WTC11 (cell line): ENCODE results near the gene KAT8. TPM values are rescaled to one million over a fixed set of nuclear protein-coding genes. Genes with fewer than 3 reads are reported as not detected.

Source experiments
- ATAC-seq: fragments of 200-7000 bp; cut with Tn5 transposase; 2 replicates; pipeline ENCODE4 v1.10.0; 2021; ENCODE audit warnings: mild to moderate bottlenecking, moderate library complexity
- CTCF ChIA-PET: fragments of 300-600 bp; sonication (Branson Sonifier 250); formaldehyde crosslinking; loops from one replicate; lab custom pipeline; 2021; ENCODE audit warnings: antibody characterized with exemption; lab: Charles Lee
- POLR2A ChIA-PET: fragments of 350-600 bp; sonication (Branson Sonifier 250); formaldehyde crosslinking; loops from one replicate; lab custom pipeline; 2021; ENCODE audit warnings: antibody characterized with exemption; lab: Charles Lee
- DNase-seq: peaks from one replicate; pipeline ENCODE4 v3.0.0; 2021; ENCODE audit warnings: low spot score
- H3K27ac Mint-ChIP-seq: 2 replicates; pipeline ENCODE4 v1.8.0; 2021; ENCODE audit warnings: mixed read lengths
- H3K27me3 Mint-ChIP-seq: 2 replicates; pipeline ENCODE4 v1.8.0; 2021; ENCODE audit warnings: low read depth, mild to moderate bottlenecking, moderate library complexity, mixed read lengths
- H3K36me3 Mint-ChIP-seq: 2 replicates; pipeline ENCODE4 v1.8.0; 2021; ENCODE audit warnings: mixed read lengths
- H3K4me1 Mint-ChIP-seq: 2 replicates; pipeline ENCODE4 v1.8.0; 2022; ENCODE audit warnings: mixed read lengths
- H3K4me3 Mint-ChIP-seq: 2 replicates; pipeline ENCODE4 v1.8.0; 2021; ENCODE audit warnings: mild to moderate bottlenecking, moderate library complexity, mixed read lengths
- H3K9me3 Mint-ChIP-seq: 2 replicates; pipeline ENCODE4 v1.8.0; 2021; ENCODE audit warnings: mixed read lengths
- CREM ChIP-seq: sonication (generic); formaldehyde crosslinking; IDR thresholded peaks from 2 replicates; pipeline ENCODE4 v1.8.1; 2022; ENCODE audit warnings: mild to moderate bottlenecking, missing genetic modification reagents, moderate library complexity
- ESRRA ChIP-seq: sonication (generic); formaldehyde crosslinking; IDR thresholded peaks from 2 replicates; pipeline ENCODE4 v1.8.1; 2022; ENCODE audit warnings: mild to moderate bottlenecking, missing genetic modification reagents, borderline replicate concordance
- ETV6 ChIP-seq: sonication (generic); formaldehyde crosslinking; IDR thresholded peaks from 2 replicates; pipeline ENCODE4 v1.8.1; 2022; ENCODE audit warnings: mild to moderate bottlenecking, missing genetic modification reagents
- FOXK1 ChIP-seq: sonication (generic); formaldehyde crosslinking; IDR thresholded peaks from 2 replicates; pipeline ENCODE4 v1.8.0; 2022; ENCODE audit warnings: mild to moderate bottlenecking, moderate library complexity, missing genetic modification reagents
- FOXP1 ChIP-seq: sonication (generic); formaldehyde crosslinking; IDR thresholded peaks from 2 replicates; pipeline ENCODE4 v1.8.0; 2022; ENCODE audit warnings: missing genetic modification reagents, mild to moderate bottlenecking, moderate library complexity, borderline replicate concordance
- GTF2I ChIP-seq: fragments of 250-450 bp; sonication (Bioruptor Pico); conservative IDR thresholded peaks from 2 replicates; pipeline ENCODE4 v1.4.0; 2021; ENCODE audit warnings: mild to moderate bottlenecking
- HMGXB4 ChIP-seq: sonication (generic); formaldehyde crosslinking; IDR thresholded peaks from 2 replicates; pipeline ENCODE4 v1.8.1; 2023; ENCODE audit warnings: mild to moderate bottlenecking, moderate library complexity, missing genetic modification reagents
- JAZF1 ChIP-seq: fragments of 250-450 bp; sonication (Bioruptor Pico); IDR thresholded peaks from 2 replicates; pipeline ENCODE4 v1.9.0; 2021; ENCODE audit warnings: moderate library complexity, mild to moderate bottlenecking, inconsistent platforms
- JUN ChIP-seq: sonication (generic); formaldehyde crosslinking; IDR thresholded peaks from 2 replicates; pipeline ENCODE4 v1.8.0; 2023; ENCODE audit warnings: mild to moderate bottlenecking, missing genetic modification reagents
- KAT7 ChIP-seq: sonication (generic); formaldehyde crosslinking; IDR thresholded peaks from 2 replicates; pipeline ENCODE4 v1.8.1; 2023; ENCODE audit warnings: missing genetic modification reagents, mild to moderate bottlenecking, borderline replicate concordance
- MXD4 ChIP-seq: fragments of 250-450 bp; sonication (Bioruptor Pico); IDR thresholded peaks from 2 replicates; pipeline ENCODE4 v1.8.0; 2021; ENCODE audit warnings: mild to moderate bottlenecking, moderate library complexity, borderline replicate concordance
- NFATC4 ChIP-seq: fragments of 250-450 bp; sonication (Bioruptor Pico); IDR thresholded peaks from 2 replicates; pipeline ENCODE4 v1.9.0; 2021; ENCODE audit warnings: mild to moderate bottlenecking
- RELA ChIP-seq: sonication (generic); formaldehyde crosslinking; IDR thresholded peaks from 2 replicates; pipeline ENCODE4 v1.8.1; 2022; ENCODE audit warnings: missing genetic modification reagents, mild to moderate bottlenecking, borderline replicate concordance
- SMAD4 ChIP-seq: sonication (generic); formaldehyde crosslinking; IDR thresholded peaks from 2 replicates; pipeline ENCODE4 v1.8.0; 2022; ENCODE audit warnings: mild to moderate bottlenecking, missing genetic modification reagents
- TEAD4 ChIP-seq: sonication (generic); formaldehyde crosslinking; IDR thresholded peaks from 2 replicates; pipeline ENCODE4 v1.8.0; 2022; ENCODE audit warnings: mild to moderate bottlenecking, missing genetic modification reagents
- ZBTB21 ChIP-seq: sonication (generic); formaldehyde crosslinking; IDR thresholded peaks from 2 replicates; pipeline ENCODE4 v1.8.1; 2023; ENCODE audit warnings: mild to moderate bottlenecking, missing genetic modification reagents, borderline replicate concordance
- ZBTB43 ChIP-seq: sonication (generic); formaldehyde crosslinking; IDR thresholded peaks from 2 replicates; pipeline ENCODE4 v1.8.1; 2023; ENCODE audit warnings: mild to moderate bottlenecking, missing genetic modification reagents
- ZNF219 ChIP-seq: sonication (generic); formaldehyde crosslinking; IDR thresholded peaks from 2 replicates; pipeline ENCODE4 v1.8.0; 2023; ENCODE audit warnings: missing genetic modification reagents, mild to moderate bottlenecking, borderline replicate concordance
- ZNF425 ChIP-seq: fragments of 250-450 bp; sonication (Bioruptor Pico); conservative IDR thresholded peaks from 2 replicates; pipeline ENCODE4 v1.9.0; 2021; ENCODE audit warnings: mild to moderate bottlenecking
- total RNA-seq: library from RNA; stranded (reverse); gene quantifications from 3 replicates; pipeline ENCODE4 v1.2.3, GENCODE V29; 2021
- TF ChIP-seq, protein P1 (sequence below): sonication (generic); formaldehyde crosslinking; IDR thresholded peaks from 2 replicates; pipeline ENCODE4 v1.8.0; 2022; ENCODE audit warnings: mild to moderate bottlenecking, missing genetic modification reagents
- TF ChIP-seq, protein P2 (sequence below): sonication (generic); formaldehyde crosslinking; IDR thresholded peaks from 2 replicates; pipeline ENCODE4 v1.8.0; 2022; ENCODE audit warnings: mild to moderate bottlenecking, missing genetic modification reagents

KAT8 gene
- total RNA-seq, 1 experiment from 2014 or later = 70.8 TPM

DNA sequence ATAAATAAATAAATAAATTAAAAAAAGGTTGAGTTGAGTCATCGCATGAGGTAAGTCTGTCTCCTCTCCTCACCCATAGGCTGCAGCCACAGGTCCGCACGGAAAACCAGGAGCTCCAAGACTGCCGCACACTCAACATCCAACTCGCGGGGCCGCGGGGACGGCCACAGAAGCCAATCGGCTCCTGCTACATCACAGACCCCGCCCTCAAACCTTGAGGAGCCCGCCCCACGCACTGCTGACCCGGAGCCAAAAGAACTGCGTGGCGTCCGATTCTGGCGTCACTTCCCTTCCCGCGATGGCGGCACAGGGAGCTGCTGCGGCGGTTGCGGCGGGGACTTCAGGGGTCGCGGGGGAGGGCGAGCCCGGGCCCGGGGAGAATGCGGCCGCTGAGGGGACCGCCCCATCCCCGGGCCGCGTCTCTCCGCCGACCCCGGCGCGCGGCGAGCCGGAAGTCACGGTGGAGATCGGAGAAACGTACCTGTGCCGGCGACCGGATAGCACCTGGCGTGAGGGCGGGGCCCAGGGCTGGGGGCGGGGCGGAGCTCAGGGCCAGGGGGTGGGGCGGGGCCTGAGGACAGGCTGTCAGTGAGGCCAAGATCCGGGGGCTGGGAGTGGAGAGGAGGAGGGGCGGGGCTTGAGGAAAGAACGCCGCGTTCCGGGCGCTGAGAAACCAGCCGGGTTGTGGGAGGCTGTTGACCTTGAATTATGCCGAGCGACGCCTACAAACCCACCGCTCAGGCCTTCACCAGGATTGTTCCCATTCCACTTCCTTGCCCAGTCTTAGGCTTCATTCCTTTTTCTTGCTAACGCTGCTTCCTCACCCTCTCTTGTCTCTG lies at the start of gene KAT8 (continued):
- 0 out of 2 replicates have a peak, but pooled peaks have one; percentile 23 for TF ChIP-seq HMGXB4 (CRISPR knock-in tag)
- TF ChIP-seq ZBTB43 (CRISPR knock-in tag) = peak; percentile 38; the same call in 1 of the 2 replicates
- no peak for TF ChIP-seq ZBTB21 (CRISPR knock-in tag)
- no peak for TF ChIP-seq TEAD4 (CRISPR knock-in tag)
- TF ChIP-seq FOXP1 = 0 out of 2 replicates have a peak, but pooled peaks have one; percentile 40
- 0 out of 2 replicates have a peak, but pooled peaks have one; percentile 80 for TF ChIP-seq JUN (CRISPR knock-in tag)
- TF ChIP-seq SMAD4 = peak; percentile 45; the same call in 1 of the 2 replicates
- peak; percentile 91 for TF ChIP-seq FOXK1
- TF ChIP-seq ETV6 (CRISPR knock-in tag) = 0 out of 2 replicates have a peak, but pooled peaks have one; percentile 35
- TF ChIP-seq, protein P1, sequence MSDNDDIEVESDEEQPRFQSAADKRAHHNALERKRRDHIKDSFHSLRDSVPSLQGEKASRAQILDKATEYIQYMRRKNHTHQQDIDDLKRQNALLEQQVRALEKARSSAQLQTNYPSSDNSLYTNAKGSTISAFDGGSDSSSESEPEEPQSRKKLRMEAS (CRISPR knock-in tag) = peak; percentile 70

DNA sequence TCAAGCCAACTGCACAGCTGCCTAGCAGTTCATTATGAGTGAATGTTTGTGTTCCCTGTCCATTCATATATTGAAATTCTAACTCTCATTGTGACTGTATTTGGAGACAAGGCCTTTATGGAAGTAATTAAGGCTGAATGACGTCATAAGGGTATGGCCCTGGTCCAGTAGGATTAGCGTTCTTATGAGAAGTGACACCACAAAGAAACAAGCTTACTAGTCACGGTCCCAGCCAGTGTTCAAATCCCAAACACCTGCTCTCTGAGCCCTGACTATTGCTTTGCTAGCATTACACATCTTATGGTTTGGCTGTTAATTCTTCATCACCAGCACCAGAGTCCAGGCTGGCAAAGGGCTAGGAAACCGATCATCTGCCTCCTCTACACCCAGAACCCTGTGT lies 45.6 kb upstream of the KAT8 start:
- CTCF ChIA-PET = interaction anchor here (0.5 to 2.0 kb wide), 3 partner anchors 30 to 87 kb away, joined by 3 to 6 read pairs (median 5); partner anchors contain the start of gene HSD3B7
- POLR2A ChIA-PET = no interaction called here
- H3K36me3 Mint-ChIP-seq = no peaks in the 10 kb centered on the region; the same call in 1 of the 2 replicates
- H3K4me1 Mint-ChIP-seq = peaks cover 19% of the 10 kb centered on the region
- H3K27ac Mint-ChIP-seq = peak overlapping the region; percentile 89; the same call in 1 of the 2 replicates
- DNase-seq (no peak), ATAC-seq (no peak)
- H3K9me3 Mint-ChIP-seq = no peaks in the 10 kb centered on the region
- TF ChIP-seq ZNF425 (CRISPR knock-in tag) = no peak
- no peak for TF ChIP-seq HMGXB4 (CRISPR knock-in tag)
- TF ChIP-seq ZNF219 (CRISPR knock-in tag) = no peak
- no peak for TF ChIP-seq KAT7 (CRISPR knock-in tag)
- no peak for TF ChIP-seq ETV6 (CRISPR knock-in tag)
- TF ChIP-seq, protein P2, sequence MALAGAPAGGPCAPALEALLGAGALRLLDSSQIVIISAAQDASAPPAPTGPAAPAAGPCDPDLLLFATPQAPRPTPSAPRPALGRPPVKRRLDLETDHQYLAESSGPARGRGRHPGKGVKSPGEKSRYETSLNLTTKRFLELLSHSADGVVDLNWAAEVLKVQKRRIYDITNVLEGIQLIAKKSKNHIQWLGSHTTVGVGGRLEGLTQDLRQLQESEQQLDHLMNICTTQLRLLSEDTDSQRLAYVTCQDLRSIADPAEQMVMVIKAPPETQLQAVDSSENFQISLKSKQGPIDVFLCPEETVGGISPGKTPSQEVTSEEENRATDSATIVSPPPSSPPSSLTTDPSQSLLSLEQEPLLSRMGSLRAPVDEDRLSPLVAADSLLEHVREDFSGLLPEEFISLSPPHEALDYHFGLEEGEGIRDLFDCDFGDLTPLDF = no peak
- no peak for TF ChIP-seq NFATC4 (CRISPR knock-in tag)
- no peak for TF ChIP-seq CREM (CRISPR knock-in tag)
- no peak for TF ChIP-seq MXD4
- no peak for TF ChIP-seq SMAD4
- no peak for TF ChIP-seq RELA (CRISPR knock-in tag)
- TF ChIP-seq ESRRA = no peak
- TF ChIP-seq JAZF1 (CRISPR knock-in tag) = no peak
- no peak for TF ChIP-seq GTF2I (CRISPR knock-in tag)
- no peak for TF ChIP-seq FOXK1
- no peaks in the 10 kb centered on the region for H3K27me3 Mint-ChIP-seq
- H3K4me3 Mint-ChIP-seq = peak overlapping the region; percentile 99
